ENCODE measurements around the gene SDK1. TPM values are rescaled to one million over a fixed set of nuclear protein-coding genes. Genes with fewer than 3 reads are reported as not detected.

SDK1 gene
- total and polyA plus RNA-seq, 2 of the 8 experiments (the other 6 are each of a cell fraction or from before 2014, with no cell fraction given), result 3.3 to 7.2 TPM

DNA sequence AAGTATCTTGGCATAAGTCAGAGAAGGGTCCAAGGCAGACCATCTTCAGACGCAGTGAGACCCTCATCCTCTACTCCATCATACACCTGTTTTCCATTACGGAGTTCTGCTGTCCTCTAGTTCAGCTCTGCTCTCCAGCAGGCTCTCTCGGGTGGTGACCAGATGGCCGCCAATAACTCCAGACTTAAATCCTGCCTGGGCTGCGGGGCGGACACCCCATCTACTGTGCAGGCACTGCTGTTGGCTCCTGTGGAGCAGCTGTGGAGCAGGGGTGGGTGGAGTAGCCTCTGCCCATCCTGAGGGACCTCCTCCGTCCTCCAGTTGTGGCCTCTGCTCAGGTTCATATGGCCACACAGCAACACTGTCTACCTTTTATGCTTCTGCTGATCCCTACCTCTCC is 608.1 kb downstream of the SDK1 start (continued):
- TF ChIP-seq, protein P1, sequence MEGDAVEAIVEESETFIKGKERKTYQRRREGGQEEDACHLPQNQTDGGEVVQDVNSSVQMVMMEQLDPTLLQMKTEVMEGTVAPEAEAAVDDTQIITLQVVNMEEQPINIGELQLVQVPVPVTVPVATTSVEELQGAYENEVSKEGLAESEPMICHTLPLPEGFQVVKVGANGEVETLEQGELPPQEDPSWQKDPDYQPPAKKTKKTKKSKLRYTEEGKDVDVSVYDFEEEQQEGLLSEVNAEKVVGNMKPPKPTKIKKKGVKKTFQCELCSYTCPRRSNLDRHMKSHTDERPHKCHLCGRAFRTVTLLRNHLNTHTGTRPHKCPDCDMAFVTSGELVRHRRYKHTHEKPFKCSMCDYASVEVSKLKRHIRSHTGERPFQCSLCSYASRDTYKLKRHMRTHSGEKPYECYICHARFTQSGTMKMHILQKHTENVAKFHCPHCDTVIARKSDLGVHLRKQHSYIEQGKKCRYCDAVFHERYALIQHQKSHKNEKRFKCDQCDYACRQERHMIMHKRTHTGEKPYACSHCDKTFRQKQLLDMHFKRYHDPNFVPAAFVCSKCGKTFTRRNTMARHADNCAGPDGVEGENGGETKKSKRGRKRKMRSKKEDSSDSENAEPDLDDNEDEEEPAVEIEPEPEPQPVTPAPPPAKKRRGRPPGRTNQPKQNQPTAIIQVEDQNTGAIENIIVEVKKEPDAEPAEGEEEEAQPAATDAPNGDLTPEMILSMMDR (IDR thresholded peaks at IDR 0.05; ENCODE audit: control extremely low read depth in 1 of 3, insufficient read depth in 1 of 3, low read depth in 1 of 3, low read length in 3 of 3), result no peak
